ENCODE data around the gene ANKRD62.

- no peak for TF ChIP-seq ZNF174 (tag by site-specific recombination; IDR thresholded peaks at IDR 0.05)
- TF ChIP-seq, protein P1, sequence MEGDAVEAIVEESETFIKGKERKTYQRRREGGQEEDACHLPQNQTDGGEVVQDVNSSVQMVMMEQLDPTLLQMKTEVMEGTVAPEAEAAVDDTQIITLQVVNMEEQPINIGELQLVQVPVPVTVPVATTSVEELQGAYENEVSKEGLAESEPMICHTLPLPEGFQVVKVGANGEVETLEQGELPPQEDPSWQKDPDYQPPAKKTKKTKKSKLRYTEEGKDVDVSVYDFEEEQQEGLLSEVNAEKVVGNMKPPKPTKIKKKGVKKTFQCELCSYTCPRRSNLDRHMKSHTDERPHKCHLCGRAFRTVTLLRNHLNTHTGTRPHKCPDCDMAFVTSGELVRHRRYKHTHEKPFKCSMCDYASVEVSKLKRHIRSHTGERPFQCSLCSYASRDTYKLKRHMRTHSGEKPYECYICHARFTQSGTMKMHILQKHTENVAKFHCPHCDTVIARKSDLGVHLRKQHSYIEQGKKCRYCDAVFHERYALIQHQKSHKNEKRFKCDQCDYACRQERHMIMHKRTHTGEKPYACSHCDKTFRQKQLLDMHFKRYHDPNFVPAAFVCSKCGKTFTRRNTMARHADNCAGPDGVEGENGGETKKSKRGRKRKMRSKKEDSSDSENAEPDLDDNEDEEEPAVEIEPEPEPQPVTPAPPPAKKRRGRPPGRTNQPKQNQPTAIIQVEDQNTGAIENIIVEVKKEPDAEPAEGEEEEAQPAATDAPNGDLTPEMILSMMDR (tag by site-specific recombination; IDR thresholded peaks at IDR 0.05), result no peak
- TF ChIP-seq SETDB1 (IDR thresholded peaks at IDR 0.05; ENCODE audit: insufficient read length, low read length), result no peak
- TF ChIP-seq ZBTB7A (tag by site-specific recombination; IDR thresholded peaks at IDR 0.05; ENCODE audit: low read depth), result no peak
- TF ChIP-seq MYNN (tag by site-specific recombination; IDR thresholded peaks at IDR 0.05; ENCODE audit: borderline replicate concordance), result no peak
Measured at GRCh38 chr18:12091538-12092141, 2.0 kb upstream of the ANKRD62 start.

All from HEK293 (cell line).